Osteocyte (in vitro differentiated cells): ENCODE data around the gene ACP6. TPM values are rescaled to one million over a fixed set of nuclear protein-coding genes. Genes with fewer than 3 reads are reported as not detected.

Experiments used
- DNase-seq: peaks from one replicate; pipeline ENCODE4 v3.0.0; 2021; ENCODE audit warnings: mixed read lengths; ENCODE audit not compliant: unreplicated experiment; ENCODE audit errors: extremely low spot score
- H3K27ac Mint-ChIP-seq: one replicate; pipeline ENCODE4 v1.8.0; 2021; ENCODE audit warnings: mild to moderate bottlenecking, mixed read lengths; ENCODE audit not compliant: unreplicated experiment
- H3K27me3 Mint-ChIP-seq: one replicate; pipeline ENCODE4 v1.8.0; 2021; ENCODE audit warnings: mixed read lengths; ENCODE audit not compliant: unreplicated experiment
- H3K36me3 Mint-ChIP-seq: one replicate; pipeline ENCODE4 v1.8.0; 2021; ENCODE audit warnings: mixed read lengths; ENCODE audit not compliant: unreplicated experiment
- H3K4me1 Mint-ChIP-seq: one replicate; pipeline ENCODE4 v1.8.0; 2021; ENCODE audit warnings: mixed read lengths; ENCODE audit not compliant: unreplicated experiment
- H3K4me3 Mint-ChIP-seq: one replicate; pipeline ENCODE4 v1.8.0; 2021; ENCODE audit warnings: mild to moderate bottlenecking, moderate library complexity, mixed read lengths; ENCODE audit not compliant: unreplicated experiment
- H3K9me3 Mint-ChIP-seq: one replicate; pipeline ENCODE4 v1.8.0; 2021; ENCODE audit warnings: mixed read lengths; ENCODE audit not compliant: unreplicated experiment
- CTCF ChIP-seq: fragments of 200-600 bp; sonication (generic); IDR thresholded peaks from 2 replicates; pipeline ENCODE4 v1.5.0; 2021; ENCODE audit warnings: antibody characterized with exemption, mild to moderate bottlenecking, moderate library complexity
- total RNA-seq: library from RNA; stranded (reverse); gene quantifications from 2 replicates; pipeline ENCODE4 v1.2.1, GENCODE V29; 2021

The ACP6 gene
- total RNA-seq, 1 donor from 2014 or later, result 12.6 TPM

- peak overlapping the region; percentile 66 for H3K27ac Mint-ChIP-seq
- peaks cover 15% of the 10 kb centered on the region for H3K4me1 Mint-ChIP-seq
- H3K4me3 Mint-ChIP-seq, result no peak overlapping the region
- H3K36me3 Mint-ChIP-seq, result no peaks in the 10 kb centered on the region
- H3K9me3 Mint-ChIP-seq, result peaks cover 15% of the 10 kb centered on the region
- no peak for TF ChIP-seq CTCF
- no peak for DNase-seq
- H3K27me3 Mint-ChIP-seq, result no peaks in the 10 kb centered on the region
Measured at GRCh38 chr1:147676311-147677085, 6.2 kb upstream of the ACP6 start.

GRCh38 chr1:147673816-147674215 is 3.5 kb upstream of the ACP6 start:
- no peak for DNase-seq
- Mint-ChIP-seq H3K27ac (no peak overlapping the region), H3K4me1 (peaks cover 28% of the 10 kb centered on the region), H3K36me3 (no peaks in the 10 kb centered on the region), H3K27me3 (no peaks in the 10 kb centered on the region), H3K9me3 (peaks cover 15% of the 10 kb centered on the region), H3K4me3 (no peak overlapping the region)
- no peak for TF ChIP-seq CTCF

GRCh38 chr1:147673406-147673805 is 3.1 kb upstream of the ACP6 start:
- no peaks in the 10 kb centered on the region for H3K27me3 Mint-ChIP-seq
- H3K4me1 Mint-ChIP-seq, result peaks cover 32% of the 10 kb centered on the region
- H3K27ac Mint-ChIP-seq, result no peak overlapping the region
- no peaks in the 10 kb centered on the region for H3K36me3 Mint-ChIP-seq
- DNase-seq, result no peak
- peaks cover 13% of the 10 kb centered on the region for H3K9me3 Mint-ChIP-seq
- TF ChIP-seq CTCF, result no peak
- no peak overlapping the region for H3K4me3 Mint-ChIP-seq

GRCh38 chr1:147669469-147670318 is 630 bp downstream of the ACP6 start:
- Mint-ChIP-seq H3K27ac (peak overlapping the region; percentile 83), H3K4me1 (peaks cover 18% of the 10 kb centered on the region), H3K36me3 (peaks cover 2% of the 10 kb centered on the region), H3K9me3 (no peaks in the 10 kb centered on the region), H3K4me3 (peak overlapping the region; percentile 93), H3K27me3 (no peaks in the 10 kb centered on the region)
- peak; percentile 85 for DNase-seq
- TF ChIP-seq CTCF, result no peak

- no peak overlapping the region for H3K27ac Mint-ChIP-seq
- H3K27me3 Mint-ChIP-seq, result no peaks in the 10 kb centered on the region
- peak; percentile 25 for TF ChIP-seq CTCF
- DNase-seq, result no peak
- no peak overlapping the region for H3K4me3 Mint-ChIP-seq
- peaks cover 15% of the 10 kb centered on the region for H3K36me3 Mint-ChIP-seq
- peaks cover 6% of the 10 kb centered on the region for H3K9me3 Mint-ChIP-seq
- H3K4me1 Mint-ChIP-seq, result peaks cover 13% of the 10 kb centered on the region
Measured at GRCh38 chr1:147665521-147665920, 4.8 kb downstream of the ACP6 start.
